ENCODE data around the gene ATP2A2. TPM values are rescaled to one million over a fixed set of nuclear protein-coding genes. Genes with fewer than 3 reads are reported as not detected.
A peak's percentile ranks its signal among the peaks of the same experiment; 100 is the strongest.

Gene ATP2A2
- total RNA-seq, 1 donor from 2014 or later: 1,955 TPM

- no peaks in the 10 kb centered on the region for H3K27me3 ChIP-seq (ENCODE audit: low read depth)
- DNase-seq: peak; percentile 66
- peak overlapping the region; percentile 97 for H3K27ac ChIP-seq (replicated peaks)
- intact Hi-C loops (cut with micrococcal nuclease): no loop called here
- H3K4me1 ChIP-seq: peaks cover 77% of the 10 kb centered on the region
- H3K4me3 ChIP-seq: peak overlapping the region; percentile 96
- no peaks in the 10 kb centered on the region for H3K9me3 ChIP-seq (replicated peaks)
- H3K36me3 ChIP-seq: peaks cover 33% of the 10 kb centered on the region
- TF ChIP-seq CTCF (IDR thresholded peaks at IDR 0.05; ENCODE audit: borderline replicate concordance): peak; percentile 17
Observed at GRCh38 chr12:110280392-110280778, 662 bp upstream of the ATP2A2 start.

GRCh38 chr12:110281549-110282299, 677 bp downstream of the ATP2A2 start:
- DNase-seq: peak; percentile 43
- Histone ChIP-seq H3K27ac (replicated peaks) (peak overlapping the region; percentile 97), H3K4me3 (peak overlapping the region; percentile 96), H3K4me1 (peaks cover 91% of the 10 kb centered on the region), H3K36me3 (peaks cover 47% of the 10 kb centered on the region), H3K9me3 (replicated peaks) (no peaks in the 10 kb centered on the region), H3K27me3 (ENCODE audit: low read depth) (no peaks in the 10 kb centered on the region)
- TF ChIP-seq CTCF (IDR thresholded peaks at IDR 0.05; ENCODE audit: borderline replicate concordance): no peak
- intact Hi-C loops (cut with micrococcal nuclease): no loop called here

- H3K4me3 ChIP-seq: peak overlapping the region; percentile 96
- H3K36me3 ChIP-seq: peaks cover 52% of the 10 kb centered on the region
- no peaks in the 10 kb centered on the region for H3K27me3 ChIP-seq (ENCODE audit: low read depth)
- intact Hi-C loops (cut with micrococcal nuclease): no loop called here
- peaks cover 97% of the 10 kb centered on the region for H3K4me1 ChIP-seq
- H3K27ac ChIP-seq (replicated peaks): peak overlapping the region; percentile 97
- no peaks in the 10 kb centered on the region for H3K9me3 ChIP-seq (replicated peaks)
- no peak for DNase-seq
- TF ChIP-seq CTCF (IDR thresholded peaks at IDR 0.05; ENCODE audit: borderline replicate concordance): no peak
Observed at GRCh38 chr12:110282300-110282860, 1.3 kb downstream of the ATP2A2 start.

- Histone ChIP-seq H3K9me3 (replicated peaks) (no peaks in the 10 kb centered on the region), H3K27me3 (ENCODE audit: low read depth) (no peaks in the 10 kb centered on the region), H3K4me1 (peaks cover 97% of the 10 kb centered on the region), H3K4me3 (peak overlapping the region; percentile 96), H3K27ac (replicated peaks) (peak overlapping the region; percentile 97), H3K36me3 (peaks cover 60% of the 10 kb centered on the region)
- intact Hi-C loops (cut with micrococcal nuclease): no loop called here
- no peak for DNase-seq
- no peak for TF ChIP-seq CTCF (IDR thresholded peaks at IDR 0.05; ENCODE audit: borderline replicate concordance)
Observed at GRCh38 chr12:110282956-110283817, 2.1 kb downstream of the ATP2A2 start.

GRCh38 chr12:110284597-110284996, 3.5 kb downstream of the ATP2A2 start:
- peak overlapping the region; percentile 96 for H3K4me3 ChIP-seq
- intact Hi-C loops (cut with micrococcal nuclease): no loop called here
- H3K27me3 ChIP-seq (ENCODE audit: low read depth): no peaks in the 10 kb centered on the region
- H3K9me3 ChIP-seq (replicated peaks): no peaks in the 10 kb centered on the region
- no peak for TF ChIP-seq CTCF (IDR thresholded peaks at IDR 0.05; ENCODE audit: borderline replicate concordance)
- DNase-seq: no peak
- peaks cover 97% of the 10 kb centered on the region for H3K4me1 ChIP-seq
- peaks cover 73% of the 10 kb centered on the region for H3K36me3 ChIP-seq
- peak overlapping the region; percentile 97 for H3K27ac ChIP-seq (replicated peaks)

Data from left ventricle myocardium inferior (tissue), 1 donor.